Brain pericyte (primary cell): ENCODE data around the gene KIF6.
A peak's percentile ranks its signal among the peaks of the same experiment; 100 is the strongest.
"Not testable (repeated sequence)": the region's sequence is repeated elsewhere in the genome, so short reads cannot be mapped to it uniquely, and the experiment has no call there.

Experiments
- DNase-seq: peaks from one replicate; pipeline ENCODE4 v3.0.0-alpha.2; 2012; ENCODE audit warnings: low read depth, low spot score

The KIF6 gene

DNA sequence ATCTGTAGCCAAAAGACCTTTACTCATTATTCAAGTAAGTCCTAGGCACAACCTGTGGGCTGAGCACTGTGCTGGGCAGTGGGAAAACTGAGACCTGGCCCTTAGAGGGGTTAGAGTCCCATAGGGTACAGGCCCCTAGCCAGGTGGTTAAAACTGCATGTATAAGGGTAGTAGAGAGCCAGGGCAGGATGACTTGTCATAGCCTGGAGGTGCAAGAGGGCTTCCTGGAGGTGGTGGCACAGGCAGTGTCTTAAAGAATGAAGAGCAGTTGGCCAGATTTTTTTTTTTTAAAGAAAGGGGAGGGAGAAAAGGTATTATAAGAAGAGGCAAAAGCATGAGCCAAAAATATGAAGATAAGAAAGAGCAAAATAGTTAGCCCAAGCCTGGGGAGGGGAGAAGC lies 226.2 kb downstream of the KIF6 start:
- DNase-seq = no peak

DNA sequence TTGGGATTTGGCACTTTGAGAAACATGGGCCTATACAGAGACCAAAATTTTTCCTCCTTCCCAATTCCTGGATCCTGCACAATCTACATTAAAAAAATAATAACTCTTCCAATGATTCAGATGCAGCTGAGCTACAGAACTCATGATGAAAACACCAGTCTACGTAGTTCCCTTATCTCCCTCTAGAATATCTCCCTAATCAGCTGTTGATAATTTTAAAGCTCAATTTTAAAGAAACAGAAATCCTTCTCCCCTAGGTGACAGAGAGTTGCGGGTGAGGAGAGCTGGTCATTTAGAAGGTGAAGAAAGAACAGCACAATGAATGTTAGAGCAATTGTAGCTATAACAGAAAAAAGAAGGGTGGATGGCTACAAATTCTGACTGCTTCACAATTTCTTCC lies 227.1 kb downstream of the KIF6 start:
- no peak for DNase-seq

DNA sequence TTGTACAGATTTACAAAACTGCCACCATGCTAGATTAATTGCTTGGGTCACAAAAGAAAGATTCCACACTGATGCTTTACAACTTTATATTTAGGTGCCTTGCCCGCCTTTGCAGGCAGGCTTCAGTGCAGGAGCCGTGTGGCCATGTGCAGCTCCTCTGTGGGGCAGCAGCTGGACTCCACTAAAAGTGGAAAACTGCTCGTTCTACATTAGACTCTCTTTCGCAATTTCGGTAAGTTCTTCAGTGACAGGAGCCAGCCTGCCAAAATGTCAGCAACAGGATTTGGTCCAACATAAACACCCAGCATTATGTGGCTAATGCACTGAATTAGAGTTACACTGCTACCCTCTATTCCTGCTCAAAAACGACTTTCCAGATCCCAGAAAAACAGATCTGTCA lies 228.3 kb downstream of the KIF6 start:
- DNase-seq = no peak

DNA sequence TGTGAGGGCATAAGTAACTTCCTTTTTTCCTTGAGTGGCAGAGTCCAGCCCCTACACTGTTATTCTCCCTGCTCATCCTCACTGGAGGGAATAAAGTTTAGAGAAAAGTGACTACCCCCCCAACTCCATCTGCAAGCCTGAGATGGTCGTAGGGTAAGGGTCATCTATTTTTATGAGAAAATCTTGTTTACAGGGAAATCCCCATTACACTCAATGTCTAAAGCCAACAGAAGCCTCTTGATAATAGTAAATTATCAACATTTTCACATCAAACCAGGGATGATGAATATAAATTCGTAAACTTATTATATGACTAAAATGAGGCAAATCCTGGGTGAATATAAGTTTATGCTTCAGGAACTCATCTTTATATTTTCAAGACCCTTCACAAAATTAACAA lies 228.8 kb downstream of the KIF6 start:
- no peak for DNase-seq

DNA sequence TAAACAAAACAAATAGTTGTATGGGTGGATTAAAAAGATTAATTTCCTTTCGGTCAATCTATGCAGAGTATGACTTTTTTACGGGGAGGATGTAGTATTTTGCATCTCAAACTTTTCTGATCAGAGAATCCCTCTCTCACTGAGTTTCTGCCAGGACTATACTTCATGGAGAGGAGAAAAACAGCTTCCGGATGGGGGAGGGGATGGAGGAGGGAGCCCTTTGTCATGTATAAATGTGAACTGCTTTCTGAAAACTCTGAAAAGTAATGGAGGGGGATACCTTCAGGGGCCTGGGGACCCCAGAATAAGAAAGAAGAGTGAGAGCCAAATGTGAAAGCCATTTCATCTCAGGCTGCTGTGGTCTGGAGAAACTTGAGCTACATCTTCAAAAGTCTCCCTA lies 229.6 kb downstream of the KIF6 start:
- no peak for DNase-seq

DNA sequence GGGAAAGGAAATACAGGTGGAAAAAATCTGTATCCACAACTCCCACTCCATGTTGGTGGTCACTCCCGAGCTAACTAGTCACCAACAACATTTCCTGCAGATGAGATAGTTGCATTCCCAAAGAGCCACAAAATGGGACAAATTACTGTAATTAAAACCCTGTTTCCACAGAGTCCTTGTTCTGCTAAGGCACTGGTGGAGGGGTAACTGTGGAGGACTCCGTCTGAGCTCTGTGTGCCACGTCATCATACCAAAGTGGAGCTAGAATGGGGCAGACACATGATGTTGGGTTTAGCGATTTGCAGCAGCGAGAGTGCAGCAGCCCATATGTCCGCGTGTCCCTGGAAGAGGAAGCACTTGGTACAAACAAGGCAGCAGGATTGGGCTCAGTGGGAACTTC lies 230.2 kb downstream of the KIF6 start:
- DNase-seq = no peak

DNA sequence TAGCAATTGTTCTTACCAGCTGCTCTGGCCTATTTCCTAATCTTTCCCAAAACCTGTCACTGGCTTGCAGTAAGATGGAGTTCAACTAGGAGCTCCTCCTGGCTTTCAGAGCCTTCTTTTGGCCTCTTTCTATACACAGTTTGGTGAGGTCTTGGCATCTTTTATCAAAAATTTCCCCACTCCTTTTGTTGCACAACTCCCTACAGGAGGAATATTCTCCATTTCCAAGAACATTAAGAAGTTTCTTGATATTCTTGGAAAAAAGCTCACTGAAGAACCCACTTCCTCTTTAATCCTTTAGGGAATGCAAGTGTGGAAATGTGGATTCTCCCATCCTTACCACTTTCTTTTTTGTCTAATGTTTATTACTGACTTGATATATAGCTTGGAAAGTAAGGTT lies 231.4 kb downstream of the KIF6 start:
- DNase-seq = no peak

DNA sequence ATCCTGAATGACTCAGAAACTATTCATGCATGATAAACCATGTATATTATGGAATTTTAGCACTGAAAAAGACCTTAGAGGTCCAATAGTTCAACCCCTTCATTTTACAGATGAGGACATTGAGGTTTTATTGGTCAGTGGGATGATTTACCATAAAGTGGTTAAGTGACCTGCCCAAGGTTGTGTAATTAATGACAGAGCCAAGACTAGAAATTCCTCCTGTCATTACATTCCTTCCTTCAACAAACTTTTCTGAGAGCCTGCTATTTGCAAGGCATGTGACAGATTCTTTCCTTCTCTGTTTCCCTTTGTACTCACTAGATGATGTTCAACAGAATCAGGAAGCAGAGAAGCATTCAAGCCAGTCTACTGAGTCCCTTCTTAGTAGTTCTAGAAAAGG lies 232.0 kb downstream of the KIF6 start:
- no peak for DNase-seq

DNA sequence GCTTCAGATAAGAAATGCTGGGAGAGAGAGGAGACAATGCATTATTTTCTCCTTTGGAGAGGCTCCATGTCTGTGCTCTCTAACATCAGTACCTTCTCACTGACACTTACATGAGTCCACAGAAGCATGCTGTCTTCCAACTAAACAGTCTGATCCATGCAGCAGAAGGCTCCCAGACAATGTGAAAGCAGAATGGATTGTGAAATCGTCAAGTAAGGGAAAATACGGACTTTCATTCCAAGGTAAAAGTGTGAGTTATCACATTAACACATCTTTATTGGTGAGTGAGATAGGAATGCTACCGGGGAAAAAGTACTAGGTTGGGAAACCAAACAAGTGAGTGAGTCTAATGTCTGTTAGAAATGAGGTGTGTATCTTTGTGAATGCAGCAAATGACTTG lies 235.1 kb downstream of the KIF6 start:
- DNase-seq = no peak

DNA sequence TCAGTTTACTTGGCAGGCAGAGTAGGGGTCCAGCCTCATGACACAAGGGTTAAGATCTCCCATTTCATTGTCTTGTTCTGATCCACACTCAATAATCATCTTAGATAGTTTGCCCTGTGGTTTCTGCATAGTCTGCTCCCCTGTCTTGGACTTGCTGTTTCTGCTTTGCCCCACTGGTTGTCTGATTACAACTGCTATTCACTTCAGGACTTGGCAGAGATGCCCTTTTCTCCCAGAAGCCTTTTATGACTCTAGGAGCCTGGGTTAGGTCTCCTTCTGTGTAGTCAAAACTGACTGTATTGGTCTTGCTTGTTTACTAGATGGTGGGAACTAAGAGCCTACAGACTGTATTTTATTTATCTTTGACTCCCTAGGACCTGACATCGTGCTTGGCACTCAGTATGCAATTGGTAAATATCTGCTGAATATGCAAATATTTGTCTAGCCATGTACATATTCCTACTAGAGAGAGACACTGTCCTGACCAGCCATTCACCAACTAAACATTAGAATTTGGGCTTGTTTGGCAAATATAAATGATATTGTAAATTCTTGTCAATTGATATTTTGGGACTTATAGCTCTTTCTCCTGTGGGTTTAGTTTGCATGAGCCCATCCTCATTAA lies 236.8 kb downstream of the KIF6 start:
- no peak for DNase-seq

DNA sequence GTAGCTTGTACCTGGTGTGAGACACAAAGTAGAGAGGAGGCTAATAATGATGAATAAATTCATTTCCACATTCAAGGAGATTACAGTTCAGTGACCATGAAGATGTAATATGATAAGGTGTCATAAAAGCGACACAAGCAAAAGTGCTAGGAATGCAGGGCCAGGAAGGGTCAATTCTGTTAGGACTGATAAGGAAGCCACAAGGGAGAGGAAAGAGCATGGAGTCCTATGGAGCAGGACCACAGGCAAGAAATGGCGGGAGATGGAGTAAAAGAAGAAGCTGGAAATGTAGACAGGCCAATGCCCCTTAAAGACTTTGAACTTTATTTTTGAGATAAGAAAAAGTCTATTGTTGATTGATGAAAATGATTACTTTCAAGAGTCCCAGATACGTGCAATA lies 240.9 kb downstream of the KIF6 start:
- no peak for DNase-seq

DNA sequence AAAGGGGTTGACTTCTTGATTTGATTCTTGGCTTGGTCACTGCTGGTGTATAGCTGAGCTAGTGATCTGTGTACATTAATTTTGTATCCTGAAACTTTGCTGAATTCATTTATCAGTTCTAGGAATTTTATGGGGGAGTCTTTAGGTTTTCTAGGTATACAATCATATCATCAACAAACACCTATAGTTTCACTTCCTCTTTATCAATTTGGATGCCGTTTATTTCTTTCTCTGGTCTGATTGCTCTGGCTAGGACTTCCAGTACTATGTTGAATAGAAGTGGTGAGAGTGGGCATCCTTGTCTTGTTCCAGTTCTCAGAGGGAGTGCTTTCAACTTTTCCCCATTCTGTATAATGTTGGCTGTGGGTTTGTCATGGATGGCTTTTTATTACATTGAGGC lies 245.4 kb downstream of the KIF6 start:
- DNase-seq = not testable (repeated sequence)

DNA sequence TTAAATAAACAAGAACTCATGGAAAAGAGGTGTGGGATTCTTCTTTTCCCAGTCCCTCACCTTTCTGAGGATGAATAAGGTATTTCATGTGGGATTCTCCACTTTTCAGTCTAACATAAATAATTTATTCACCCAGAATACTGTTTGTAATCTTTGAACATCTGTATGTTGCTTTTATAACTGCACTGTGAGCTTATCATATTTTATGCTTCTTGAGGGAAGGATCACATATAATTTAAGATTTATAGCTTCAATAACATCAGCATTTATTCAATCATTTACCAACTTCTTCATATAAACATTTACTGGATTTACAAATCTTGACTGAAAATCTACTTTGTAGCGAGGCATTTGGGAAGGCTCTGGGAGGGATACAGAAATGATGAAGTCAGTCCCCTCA lies 248.5 kb downstream of the KIF6 start:
- DNase-seq = no peak

DNA sequence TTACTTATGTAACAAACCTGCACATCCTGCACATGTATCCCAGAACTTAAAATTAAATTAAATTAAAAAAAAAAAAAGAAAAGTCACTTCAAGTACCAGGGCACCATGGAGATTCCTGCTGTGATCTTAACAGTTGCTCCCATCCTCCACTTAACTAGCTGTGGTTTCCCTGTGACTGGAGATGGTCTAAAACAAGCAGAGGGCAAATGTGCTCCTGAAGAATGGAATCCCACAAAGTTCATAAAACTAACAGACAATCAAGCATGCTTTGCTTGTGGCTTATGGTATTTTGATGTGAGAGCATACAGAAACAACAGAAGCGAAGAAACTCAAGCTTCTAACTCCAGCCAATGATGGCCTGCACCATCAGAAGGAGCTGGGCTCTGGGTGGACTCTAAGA lies 249.1 kb downstream of the KIF6 start:
- DNase-seq = no peak

DNA sequence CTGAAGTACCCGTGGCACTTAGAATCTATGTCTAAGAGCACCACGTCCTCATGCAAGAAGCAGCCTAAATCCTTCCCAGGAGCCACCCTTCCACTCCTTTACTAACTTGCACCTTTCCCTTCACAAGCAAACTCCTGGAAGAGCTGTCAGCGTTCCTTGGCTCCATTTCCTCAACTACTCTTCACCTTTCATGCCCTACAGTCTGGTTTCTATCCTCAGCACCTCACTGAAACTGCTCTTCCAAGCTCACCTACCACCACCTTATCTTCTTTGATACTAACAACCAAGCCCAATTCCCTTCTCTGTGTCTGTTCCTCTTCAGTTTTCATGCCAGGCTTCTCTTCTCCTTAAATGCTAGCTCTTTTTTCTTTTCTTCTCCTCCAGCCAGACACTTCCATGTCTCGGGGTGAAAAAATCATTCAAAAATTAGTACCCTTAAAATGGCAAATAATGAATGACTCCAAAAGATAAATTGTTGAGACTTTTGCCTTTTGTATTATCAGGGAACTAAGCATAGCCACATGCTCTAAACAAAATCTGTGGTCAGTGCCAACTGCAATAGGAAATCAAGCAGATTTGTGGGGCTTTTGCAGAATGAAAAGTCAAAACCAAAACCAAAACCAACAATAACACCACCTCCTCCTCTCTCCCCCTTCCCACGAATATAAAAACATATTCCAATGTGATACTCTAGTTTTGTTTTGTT lies 253.1 kb downstream of the KIF6 start:
- peak; percentile 22 for DNase-seq

DNA sequence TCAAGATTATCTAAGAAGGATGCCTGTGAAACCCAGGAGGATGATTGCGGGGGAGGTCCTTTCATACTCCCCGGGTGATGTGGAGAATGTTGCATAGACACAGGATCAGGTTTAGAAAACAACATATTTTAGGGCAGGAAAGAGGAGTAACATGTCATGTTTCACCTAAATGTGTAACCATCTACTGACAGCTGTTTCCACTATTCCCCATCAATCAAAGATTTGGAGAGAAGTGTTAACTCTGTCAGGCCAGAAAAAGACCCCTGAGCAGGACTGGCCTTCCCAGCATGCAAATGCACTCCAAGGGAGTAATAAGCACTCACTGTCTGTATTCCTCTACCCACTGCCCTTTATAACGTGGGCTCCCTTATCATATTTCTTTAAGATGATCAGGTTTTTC lies 254.7 kb downstream of the KIF6 start:
- DNase-seq = no peak

DNA sequence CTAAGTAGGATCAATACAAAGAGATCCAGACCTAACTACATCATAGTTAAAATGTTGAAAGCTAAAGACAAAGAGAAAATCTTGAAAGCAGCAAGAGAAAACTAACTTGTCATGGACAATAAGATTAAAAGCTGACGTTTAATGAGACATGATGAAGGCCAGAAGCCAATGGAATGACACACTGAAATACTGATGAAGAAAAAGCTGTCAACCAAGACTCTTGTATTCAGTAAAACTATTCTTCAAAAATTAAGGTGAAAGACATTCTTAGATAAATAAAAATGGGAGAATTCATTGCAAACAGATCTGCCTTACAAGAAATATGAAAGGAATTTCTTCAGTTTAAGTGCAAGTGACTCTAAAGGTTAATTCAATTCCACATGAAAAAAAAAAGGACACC lies 256.8 kb downstream of the KIF6 start:
- no peak for DNase-seq

DNA sequence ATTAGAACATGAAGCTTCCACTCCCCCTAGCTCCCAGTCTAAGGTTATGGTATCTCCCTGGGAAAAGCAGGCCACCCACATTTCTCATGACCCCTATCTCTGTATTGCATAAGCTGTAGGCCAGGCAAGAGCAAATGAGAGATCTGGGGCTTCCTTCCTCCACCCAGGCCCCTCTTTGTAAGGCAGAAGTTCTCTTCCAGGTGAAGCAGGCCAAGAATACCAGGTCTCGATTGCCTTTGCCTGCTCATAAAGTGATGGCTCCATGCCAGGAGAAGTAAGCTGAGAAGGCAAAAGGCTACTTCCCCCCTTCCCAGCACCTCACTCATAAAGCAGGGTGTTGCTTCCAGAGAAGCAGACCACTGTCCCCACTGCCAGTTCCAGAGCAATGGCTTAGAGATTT lies 258.6 kb downstream of the KIF6 start:
- no peak for DNase-seq

DNA sequence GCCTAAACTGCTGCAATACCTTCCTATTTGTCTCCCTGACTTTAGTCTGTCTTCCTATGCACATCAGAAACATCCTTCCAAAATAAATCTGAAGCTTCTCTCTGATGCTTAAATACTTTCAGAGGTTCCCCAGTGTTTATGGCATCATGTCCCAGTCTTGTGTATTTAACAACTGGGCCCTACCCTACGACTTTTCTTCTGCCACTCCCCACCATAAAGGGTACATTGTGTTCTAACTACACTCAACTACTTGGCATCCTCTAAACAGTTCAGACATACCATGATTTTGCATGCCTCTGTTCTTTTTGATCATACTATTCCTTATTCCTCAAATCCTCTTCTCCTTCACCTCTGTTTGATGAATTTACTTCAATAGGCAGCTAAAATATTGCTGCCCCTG lies 259.7 kb downstream of the KIF6 start:
- DNase-seq = no peak

DNA sequence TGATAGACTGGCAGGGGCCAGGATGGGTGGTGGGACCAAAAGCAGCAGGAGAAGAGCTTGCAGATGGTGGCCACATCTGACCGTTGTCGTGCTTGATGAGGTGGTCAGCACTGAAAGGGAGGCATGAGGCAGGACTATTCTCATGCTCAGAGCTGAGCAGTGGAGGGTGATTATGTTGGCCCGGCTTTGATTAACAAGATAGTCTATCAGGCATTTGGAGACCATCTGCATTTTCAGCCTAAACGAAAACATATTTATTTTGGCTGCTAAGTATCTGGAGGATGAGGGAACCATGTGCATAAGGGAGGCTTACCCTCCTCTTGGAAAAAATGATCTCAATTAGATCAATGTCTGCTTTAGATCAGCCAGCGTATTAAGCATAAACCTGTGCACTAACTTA lies 261.1 kb downstream of the KIF6 start:
- no peak for DNase-seq

DNA sequence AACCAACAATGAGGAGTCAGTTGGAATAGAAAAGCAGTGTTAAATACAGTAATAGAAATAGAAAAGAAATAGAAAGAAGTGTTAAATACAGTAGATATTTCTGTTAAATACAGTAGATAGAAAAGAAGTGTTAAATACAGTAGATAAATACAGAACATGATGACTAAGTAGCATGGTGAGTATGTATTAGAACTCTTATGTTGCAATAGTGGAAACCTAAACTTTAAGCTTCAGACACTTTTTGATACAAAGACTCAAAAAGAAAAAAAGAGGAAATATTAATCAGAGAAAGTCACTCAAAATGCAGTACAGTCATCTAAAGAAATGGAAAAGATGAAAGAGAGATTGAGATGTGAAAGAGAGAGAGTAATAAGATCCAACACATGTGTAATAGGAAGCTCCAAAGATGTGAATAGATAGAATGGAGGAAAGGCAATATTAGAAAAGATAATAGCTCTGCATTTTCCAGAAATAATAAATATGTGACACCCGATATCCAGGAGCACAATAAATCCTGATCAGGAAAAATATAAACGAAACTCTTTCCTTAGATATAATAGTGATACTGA lies 271.2 kb downstream of the KIF6 start:
- DNase-seq = no peak

DNA sequence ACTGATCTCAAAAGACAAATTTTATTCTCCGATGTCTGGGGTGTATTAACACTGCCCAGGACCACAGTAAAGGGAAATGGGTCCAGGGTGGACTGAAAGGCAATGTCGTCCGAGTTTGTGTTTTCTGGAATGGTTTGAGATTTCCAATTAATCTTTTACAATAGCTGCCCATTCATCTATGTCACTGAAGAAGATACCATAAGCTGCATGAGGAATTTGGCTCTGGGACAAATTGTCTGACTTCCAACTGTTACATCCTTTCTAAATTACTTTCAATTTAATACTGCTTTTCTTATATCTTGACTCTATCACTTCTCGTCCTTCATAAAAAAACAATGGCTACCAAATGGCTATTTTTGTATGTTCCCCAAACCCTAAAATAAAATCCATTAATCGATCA lies 272.0 kb downstream of the KIF6 start:
- no peak for DNase-seq

DNA sequence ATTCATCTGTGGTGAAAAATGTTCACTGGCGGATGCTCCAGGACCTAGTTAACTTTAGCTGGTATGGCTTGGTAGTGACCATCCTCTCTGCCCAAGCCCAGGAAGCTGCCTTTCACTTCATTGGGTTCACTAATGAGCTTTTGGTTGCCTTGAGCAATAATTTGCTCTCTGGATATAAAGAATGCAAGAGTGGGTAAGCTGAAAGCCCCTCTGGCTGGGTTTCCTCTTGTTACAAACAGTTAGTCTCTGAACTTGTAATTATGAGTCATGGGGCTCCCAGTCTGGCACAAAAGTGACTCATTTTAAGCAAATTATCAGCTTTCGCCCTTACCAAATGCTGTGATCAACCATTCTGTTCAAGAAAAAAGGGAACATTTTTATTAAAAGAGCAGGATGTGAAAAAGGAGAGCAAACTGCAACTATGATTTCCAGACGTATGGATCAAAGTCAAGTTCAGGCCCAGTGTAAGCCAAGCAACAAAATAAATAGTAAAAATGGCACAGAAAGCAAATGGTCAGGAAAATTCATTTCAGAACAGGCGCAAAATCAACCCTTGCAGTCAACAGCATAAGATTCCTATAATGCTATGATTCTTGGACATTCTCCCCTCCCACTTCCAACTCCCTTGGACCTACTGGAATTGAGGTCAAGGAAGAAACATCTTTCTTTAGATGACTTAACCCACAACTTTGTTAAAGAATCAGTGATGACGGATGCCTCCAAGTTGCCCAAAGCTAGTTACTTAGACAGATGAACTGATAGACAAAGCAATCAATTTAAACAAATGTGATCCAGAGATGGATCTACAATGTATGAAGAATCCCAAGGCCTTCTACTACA lies 272.7 kb downstream of the KIF6 start:
- no peak for DNase-seq
